HCT116 (cell line): ENCODE results near the gene IGSF9B.

Experiments used
- CTCF ChIP-seq, 3 experiments: fragments of 200-600 bp in 1 of 3; sonication (generic) in 1 of 3; IDR thresholded peaks in 2 of 3; conservative IDR thresholded peaks in 1 of 3; 2 replicates each; pipeline ENCODE4 v1.5.1; 2012 to 2017; ENCODE audit warnings: low read depth in 2 of 3, low read length in 2 of 3, antibody characterized with exemption in 1 of 3, borderline replicate concordance in 1 of 3, control low read depth in 1 of 3, mild to moderate bottlenecking in 1 of 3, mixed read lengths in 1 of 3, mixed run types in 1 of 3, moderate library complexity in 1 of 3; ENCODE audit not compliant: insufficient read depth in 1 of 3
- EZH2 ChIP-seq: fragments of 200-600 bp; sonication (generic); IDR thresholded peaks from 2 replicates; pipeline ENCODE4 v1.6.1; 2017; ENCODE audit warnings: antibody characterized with exemption, mixed run types
- EZH2phosphoT487 ChIP-seq: fragments of 200-600 bp; IDR thresholded peaks from 2 replicates; pipeline ENCODE4 v1.6.1; 2018; ENCODE audit warnings: antibody characterized with exemption, borderline replicate concordance
- POLR2A ChIP-seq: IDR thresholded peaks from 2 replicates; pipeline ENCODE4 v1.7.0; 2011; ENCODE audit warnings: borderline replicate concordance; ENCODE audit not compliant: insufficient read depth, insufficient read length; ENCODE audit errors: extremely low read depth
- POLR2AphosphoS5 ChIP-seq: IDR thresholded peaks from 2 replicates; pipeline ENCODE4 v1.6.1; 2011; ENCODE audit warnings: mild to moderate bottlenecking, low read depth, low read length, moderate library complexity
- RAD21 ChIP-seq: IDR thresholded peaks from 2 replicates; pipeline ENCODE4 v1.6.1; 2012; ENCODE audit warnings: low read depth, mild to moderate bottlenecking
- TCF7L2 ChIP-seq: IDR thresholded peaks from 2 replicates; pipeline ENCODE4 v1.7.0; 2011; ENCODE audit warnings: borderline replicate concordance, inconsistent platforms; ENCODE audit not compliant: insufficient read depth, insufficient read length; ENCODE audit errors: extremely low read depth
- ZFX ChIP-seq: fragments of 450-650 bp; IDR thresholded peaks from 2 replicates; pipeline ENCODE4 v1.6.1; 2017
- TF ChIP-seq, protein P1 (sequence below): IDR thresholded peaks from 2 replicates; pipeline ENCODE4 v1.6.1; 2012
- TF ChIP-seq, protein P2 (sequence below): IDR thresholded peaks from 2 replicates; pipeline ENCODE4 v1.6.1; 2012; ENCODE audit warnings: low read depth

- TF ChIP-seq CTCF (IDR thresholded peaks at IDR 0.05 in 2 of 3, conservative IDR thresholded peaks at IDR 0.05 in 1 of 3; ENCODE audit: borderline replicate concordance in 1 of 3, insufficient read depth in 1 of 3, low read depth in 2 of 3, low read length in 2 of 3) (no peak), ZFX (no peak), POLR2AphosphoS5 (no peak), POLR2A (no peak), TCF7L2 (no peak), EZH2 (no peak), EZH2phosphoT487 (no peak), RAD21 (no peak)
- TF ChIP-seq, protein P1, sequence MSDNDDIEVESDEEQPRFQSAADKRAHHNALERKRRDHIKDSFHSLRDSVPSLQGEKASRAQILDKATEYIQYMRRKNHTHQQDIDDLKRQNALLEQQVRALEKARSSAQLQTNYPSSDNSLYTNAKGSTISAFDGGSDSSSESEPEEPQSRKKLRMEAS = no peak
- TF ChIP-seq, protein P2, sequence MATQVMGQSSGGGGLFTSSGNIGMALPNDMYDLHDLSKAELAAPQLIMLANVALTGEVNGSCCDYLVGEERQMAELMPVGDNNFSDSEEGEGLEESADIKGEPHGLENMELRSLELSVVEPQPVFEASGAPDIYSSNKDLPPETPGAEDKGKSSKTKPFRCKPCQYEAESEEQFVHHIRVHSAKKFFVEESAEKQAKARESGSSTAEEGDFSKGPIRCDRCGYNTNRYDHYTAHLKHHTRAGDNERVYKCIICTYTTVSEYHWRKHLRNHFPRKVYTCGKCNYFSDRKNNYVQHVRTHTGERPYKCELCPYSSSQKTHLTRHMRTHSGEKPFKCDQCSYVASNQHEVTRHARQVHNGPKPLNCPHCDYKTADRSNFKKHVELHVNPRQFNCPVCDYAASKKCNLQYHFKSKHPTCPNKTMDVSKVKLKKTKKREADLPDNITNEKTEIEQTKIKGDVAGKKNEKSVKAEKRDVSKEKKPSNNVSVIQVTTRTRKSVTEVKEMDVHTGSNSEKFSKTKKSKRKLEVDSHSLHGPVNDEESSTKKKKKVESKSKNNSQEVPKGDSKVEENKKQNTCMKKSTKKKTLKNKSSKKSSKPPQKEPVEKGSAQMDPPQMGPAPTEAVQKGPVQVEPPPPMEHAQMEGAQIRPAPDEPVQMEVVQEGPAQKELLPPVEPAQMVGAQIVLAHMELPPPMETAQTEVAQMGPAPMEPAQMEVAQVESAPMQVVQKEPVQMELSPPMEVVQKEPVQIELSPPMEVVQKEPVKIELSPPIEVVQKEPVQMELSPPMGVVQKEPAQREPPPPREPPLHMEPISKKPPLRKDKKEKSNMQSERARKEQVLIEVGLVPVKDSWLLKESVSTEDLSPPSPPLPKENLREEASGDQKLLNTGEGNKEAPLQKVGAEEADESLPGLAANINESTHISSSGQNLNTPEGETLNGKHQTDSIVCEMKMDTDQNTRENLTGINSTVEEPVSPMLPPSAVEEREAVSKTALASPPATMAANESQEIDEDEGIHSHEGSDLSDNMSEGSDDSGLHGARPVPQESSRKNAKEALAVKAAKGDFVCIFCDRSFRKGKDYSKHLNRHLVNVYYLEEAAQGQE = no peak
Measured at GRCh38 chr11:133895551-133895950, 61.2 kb downstream of the IGSF9B start.
